Activated CD8-positive, alpha-beta T cell treated with anti-CD3 and anti-CD28 coated beads for 36 hours (primary cell): ENCODE results near the gene LCE2B. TPM values are rescaled to one million over a fixed set of nuclear protein-coding genes. Genes with fewer than 3 reads are reported as not detected.

Source experiments
- ATAC-seq: fragments of 200-7000 bp; cut with Tn5 transposase; one replicate; pipeline ENCODE4 v1.10.0; 2021; ENCODE audit warnings: mild to moderate bottlenecking, moderate library complexity
- CTCF ChIA-PET: fragments of 350-600 bp; sonication (Branson Sonifier 250); formaldehyde crosslinking; loops from one replicate; lab custom pipeline; 2021; ENCODE audit warnings: antibody characterized with exemption; lab: Charles Lee
- POLR2A ChIA-PET: fragments of 350-600 bp; sonication (Branson Sonifier 250); formaldehyde crosslinking; loops from one replicate; lab custom pipeline; 2021; ENCODE audit warnings: antibody characterized with exemption; lab: Charles Lee
- DNase-seq: peaks from one replicate; pipeline ENCODE4 v3.0.0-alpha.2; 2020
- H3K27ac Mint-ChIP-seq: one replicate; pipeline ENCODE4 v1.8.0; 2021; ENCODE audit warnings: mild to moderate bottlenecking, mixed read lengths
- H3K27me3 Mint-ChIP-seq: one replicate; pipeline ENCODE4 v1.8.0; 2021; ENCODE audit warnings: mixed read lengths
- H3K36me3 Mint-ChIP-seq: one replicate; pipeline ENCODE4 v1.8.0; 2021; ENCODE audit warnings: low read depth, mixed read lengths
- H3K4me1 Mint-ChIP-seq: one replicate; pipeline ENCODE4 v1.8.0; 2021; ENCODE audit warnings: low read depth, mixed read lengths
- H3K4me3 Mint-ChIP-seq: one replicate; pipeline ENCODE4 v1.8.0; 2021; ENCODE audit warnings: mild to moderate bottlenecking, moderate library complexity, mixed read lengths
- H3K9me3 Mint-ChIP-seq: one replicate; pipeline ENCODE4 v1.8.0; 2021; ENCODE audit warnings: mixed read lengths
- intact Hi-C: fragments of 100-400 bp; cut with micrococcal nuclease; formaldehyde crosslinking; loops from one replicate; pipeline ENCODE4 v1.10.0; 2022
- total RNA-seq, 2 experiments: library from RNA; stranded (reverse); gene quantifications; one replicate each; pipeline ENCODE4 v1.2.3, GENCODE V29; 2021
- TF ChIP-seq, protein P1 (sequence below): fragments of 200-600 bp; IDR thresholded peaks from one replicate; pipeline ENCODE4 v1.8.0; 2022; ENCODE audit warnings: antibody characterized with exemption, mild to moderate bottlenecking

The LCE2B gene
- total RNA-seq, 2 experiments from 2014 or later, result not detected

DNA sequence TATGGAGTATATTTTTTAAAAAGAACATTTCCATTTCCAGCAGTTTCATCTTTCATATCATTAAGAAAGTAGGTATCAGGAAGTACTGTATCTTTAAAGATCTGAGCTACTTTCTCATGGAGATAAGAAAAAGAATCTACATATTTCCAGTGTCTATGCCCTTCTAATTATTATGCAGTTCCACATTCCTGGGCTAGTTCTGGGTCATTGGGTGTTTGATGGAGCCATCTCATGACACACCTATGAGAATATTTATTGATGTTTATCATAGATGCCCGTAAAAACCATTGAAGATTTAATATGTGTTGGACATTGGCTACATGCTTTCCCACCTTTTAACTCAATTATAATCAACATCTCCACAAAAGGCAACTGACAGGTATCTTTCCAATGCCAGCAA, 43.1 kb downstream of the LCE2B start:
- H3K27me3 Mint-ChIP-seq, result peaks cover 9% of the 10 kb centered on the region
- ChIA-PET CTCF (no interaction called here), POLR2A (no interaction called here)
- no peak overlapping the region for H3K4me3 Mint-ChIP-seq
- no peak overlapping the region for H3K27ac Mint-ChIP-seq
- no peaks in the 10 kb centered on the region for H3K9me3 Mint-ChIP-seq
- DNase-seq (no peak), ATAC-seq (no peak)
- intact Hi-C loops, result no loop called here
- no peaks in the 10 kb centered on the region for H3K36me3 Mint-ChIP-seq
- H3K4me1 Mint-ChIP-seq, result no peaks in the 10 kb centered on the region
- TF ChIP-seq, protein P1, sequence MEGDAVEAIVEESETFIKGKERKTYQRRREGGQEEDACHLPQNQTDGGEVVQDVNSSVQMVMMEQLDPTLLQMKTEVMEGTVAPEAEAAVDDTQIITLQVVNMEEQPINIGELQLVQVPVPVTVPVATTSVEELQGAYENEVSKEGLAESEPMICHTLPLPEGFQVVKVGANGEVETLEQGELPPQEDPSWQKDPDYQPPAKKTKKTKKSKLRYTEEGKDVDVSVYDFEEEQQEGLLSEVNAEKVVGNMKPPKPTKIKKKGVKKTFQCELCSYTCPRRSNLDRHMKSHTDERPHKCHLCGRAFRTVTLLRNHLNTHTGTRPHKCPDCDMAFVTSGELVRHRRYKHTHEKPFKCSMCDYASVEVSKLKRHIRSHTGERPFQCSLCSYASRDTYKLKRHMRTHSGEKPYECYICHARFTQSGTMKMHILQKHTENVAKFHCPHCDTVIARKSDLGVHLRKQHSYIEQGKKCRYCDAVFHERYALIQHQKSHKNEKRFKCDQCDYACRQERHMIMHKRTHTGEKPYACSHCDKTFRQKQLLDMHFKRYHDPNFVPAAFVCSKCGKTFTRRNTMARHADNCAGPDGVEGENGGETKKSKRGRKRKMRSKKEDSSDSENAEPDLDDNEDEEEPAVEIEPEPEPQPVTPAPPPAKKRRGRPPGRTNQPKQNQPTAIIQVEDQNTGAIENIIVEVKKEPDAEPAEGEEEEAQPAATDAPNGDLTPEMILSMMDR, result no peak

DNA sequence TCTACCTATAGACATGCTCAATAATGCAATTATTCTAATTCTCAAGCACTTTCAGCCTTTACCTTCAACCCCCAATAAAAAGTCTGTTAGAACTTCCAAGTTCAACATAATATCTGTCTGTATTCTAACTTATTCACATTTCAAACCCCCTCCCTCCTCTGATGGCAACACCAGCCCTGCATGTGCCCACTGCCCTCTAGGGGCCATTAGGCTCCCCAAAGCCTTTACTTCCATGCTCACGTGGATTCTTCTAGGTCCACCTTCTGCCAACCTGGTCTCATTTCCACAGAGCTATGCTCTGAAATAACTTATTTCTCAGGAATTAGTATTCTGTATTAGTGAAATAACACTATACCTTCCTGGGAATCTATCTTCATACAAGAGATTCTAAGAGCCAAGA, 49.7 kb downstream of the LCE2B start:
- H3K4me3 Mint-ChIP-seq, result no peak overlapping the region
- POLR2A ChIA-PET, result no interaction called here
- intact Hi-C loops, result no loop called here
- H3K27ac Mint-ChIP-seq, result no peak overlapping the region
- CTCF ChIA-PET, result no interaction called here
- H3K36me3 Mint-ChIP-seq, result no peaks in the 10 kb centered on the region
- H3K9me3 Mint-ChIP-seq, result no peaks in the 10 kb centered on the region
- ATAC-seq, result no peak
- H3K4me1 Mint-ChIP-seq, result no peaks in the 10 kb centered on the region
- no peak for DNase-seq
- H3K27me3 Mint-ChIP-seq, result peaks cover 15% of the 10 kb centered on the region
- TF ChIP-seq, protein P1, result no peak

Other genes starting within 250 kb of the LCE2B start
- gene LCE5A, start 175.3 kb upstream of the LCE2B start, total RNA-seq, result not detected
- gene CRCT1, start 171.6 kb upstream of the LCE2B start, total RNA-seq, result not detected
- not detected for gene LCE3E, start 119.3 kb upstream of the LCE2B start, total RNA-seq
- not detected for gene LCE3D, start 105.6 kb upstream of the LCE2B start, total RNA-seq
- gene LCE3C, start 85.9 kb upstream of the LCE2B start, total RNA-seq, result not detected
- not detected for gene LCE3B, start 72.3 kb upstream of the LCE2B start, total RNA-seq
- not detected for gene LCE3A, start 63.0 kb upstream of the LCE2B start, total RNA-seq
- not detected for gene LCE2D, start 22.7 kb upstream of the LCE2B start, total RNA-seq
- gene LCE2C, start 10.8 kb upstream of the LCE2B start, total RNA-seq, result not detected
- not detected for gene LCE2A, start 12.2 kb downstream of the LCE2B start, total RNA-seq
- gene LCE4A, start 22.0 kb downstream of the LCE2B start, total RNA-seq, result not detected
- gene KPRP, start 71.9 kb downstream of the LCE2B start, total RNA-seq, result not detected
- not detected for gene LCE1F, start 89.0 kb downstream of the LCE2B start, total RNA-seq
- gene LCE1E, start 100.1 kb downstream of the LCE2B start, total RNA-seq, result not detected
- gene LCE1D, start 110.6 kb downstream of the LCE2B start, total RNA-seq, result not detected
- not detected for gene LCE1C, start 120.5 kb downstream of the LCE2B start, total RNA-seq
- gene LCE1B, start 125.8 kb downstream of the LCE2B start, total RNA-seq, result not detected
- gene LCE1A, start 141.3 kb downstream of the LCE2B start, total RNA-seq, result not detected
- not detected for gene LCE6A, start 156.7 kb downstream of the LCE2B start, total RNA-seq
- gene LCE7A, start 173.9 kb downstream of the LCE2B start, total RNA-seq, result not detected
- not detected for gene SMCP, start 192.2 kb downstream of the LCE2B start, total RNA-seq
- gene IVL, start 222.4 kb downstream of the LCE2B start, total RNA-seq, result not detected